Measurements from ENCODE around the gene RADIL. TPM values are rescaled to one million over a fixed set of nuclear protein-coding genes. Genes with fewer than 3 reads are reported as not detected.

RADIL gene
- total RNA-seq, 1 donor from 2014 or later = 0.86 TPM

DNA sequence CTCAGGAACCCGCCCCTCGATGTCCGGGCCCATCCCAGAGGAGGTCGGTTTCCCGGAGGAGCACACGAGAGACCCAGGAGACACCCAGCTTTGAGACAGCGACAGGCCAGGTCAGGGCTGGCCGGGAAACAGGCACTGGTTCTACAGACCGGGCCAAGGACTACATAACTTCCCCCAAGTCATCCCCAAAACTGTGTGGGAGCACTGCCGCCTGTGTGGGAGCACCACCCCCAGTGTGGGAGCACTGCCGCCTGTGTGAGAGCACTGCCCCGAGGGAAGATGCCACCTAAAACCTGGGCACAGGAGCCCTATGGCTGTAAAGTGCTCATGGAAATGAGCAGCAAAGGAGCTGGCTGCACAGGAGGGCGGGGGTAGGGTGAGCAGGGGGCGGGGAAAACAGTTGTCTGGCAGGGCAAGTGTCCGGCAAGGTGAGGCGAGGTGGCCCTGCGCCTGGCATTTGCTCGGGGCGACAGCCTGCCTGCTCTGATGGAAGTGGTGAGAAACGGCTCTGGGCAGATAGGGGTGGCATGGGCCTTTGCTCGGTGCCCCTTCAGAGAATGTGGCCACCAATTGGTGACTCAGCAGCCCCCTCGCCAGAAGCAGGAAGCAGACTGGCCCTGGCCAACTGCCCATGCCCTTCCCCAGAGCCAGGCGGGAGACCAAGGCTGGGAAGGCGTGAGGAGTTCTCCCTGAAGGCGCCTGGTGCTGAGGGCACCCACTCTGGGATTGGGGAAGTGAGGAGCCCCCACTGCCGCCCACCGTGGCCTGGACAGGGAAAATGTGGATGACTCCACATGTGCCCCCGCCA lies 47.9 kb downstream of the RADIL start:
- no peak for DNase-seq (ENCODE audit: low read depth)
- Mint-ChIP-seq H3K27me3 (ENCODE audit: low read depth, unreplicated experiment) (peaks cover 12% of the 10 kb centered on the region), H3K4me1 (ENCODE audit: low read depth, unreplicated experiment) (peaks cover 6% of the 10 kb centered on the region), H3K27ac (ENCODE audit: unreplicated experiment) (no peak overlapping the region), H3K4me3 (ENCODE audit: unreplicated experiment) (no peak overlapping the region), H3K9me3 (ENCODE audit: unreplicated experiment) (no peaks in the 10 kb centered on the region), H3K36me3 (ENCODE audit: low read depth, unreplicated experiment) (no peaks in the 10 kb centered on the region)
- Histone ChIP-seq H3K27me3 (ENCODE audit: insufficient read depth, low read length) (no peaks in the 10 kb centered on the region), H3K36me3 (ENCODE audit: insufficient read depth, low read length) (no peaks in the 10 kb centered on the region), H2AFZ (ENCODE audit: low read depth, low read length) (no peak overlapping the region), H3K9ac (ENCODE audit: low read length) (no peak overlapping the region), H3K4me2 (ENCODE audit: low read length) (no peak overlapping the region), H3K9me3 (ENCODE audit: insufficient read depth, low read depth, low read length) (no peaks in the 10 kb centered on the region), H3K27ac (ENCODE audit: low read depth, low read length) (no peak overlapping the region), H3K4me1 (ENCODE audit: insufficient read depth, low read length) (no peaks in the 10 kb centered on the region), H3K4me3 (ENCODE audit: insufficient read depth, low read depth, low read length) (no peak overlapping the region), H4K20me1 (ENCODE audit: insufficient read depth, low read length) (no peaks in the 10 kb centered on the region), H3K79me2 (ENCODE audit: insufficient read depth, low read length) (no peaks in the 10 kb centered on the region)
- no peak for FAIRE-seq
- no peak for TF ChIP-seq CTCF (IDR thresholded peaks at IDR 0.05; ENCODE audit: insufficient read depth, low read depth, low read length)
- no peak for TF ChIP-seq EZH2 (IDR thresholded peaks at IDR 0.05; ENCODE audit: insufficient read depth, low read length)

- no peaks in the 10 kb centered on the region for H3K4me1 ChIP-seq (ENCODE audit: insufficient read depth, low read length)
- H3K27me3 Mint-ChIP-seq (ENCODE audit: low read depth, unreplicated experiment) = peaks cover 17% of the 10 kb centered on the region
- TF ChIP-seq EZH2 (IDR thresholded peaks at IDR 0.05; ENCODE audit: insufficient read depth, low read length) (no peak), CTCF (IDR thresholded peaks at IDR 0.05; ENCODE audit: insufficient read depth, low read depth, low read length) (no peak)
- H3K4me3 ChIP-seq (ENCODE audit: insufficient read depth, low read depth, low read length) = no peak overlapping the region
- no peak for FAIRE-seq
- peaks cover 6% of the 10 kb centered on the region for H3K4me1 Mint-ChIP-seq (ENCODE audit: low read depth, unreplicated experiment)
- H3K27me3 ChIP-seq (ENCODE audit: insufficient read depth, low read length) = no peaks in the 10 kb centered on the region
- H3K36me3 ChIP-seq (ENCODE audit: insufficient read depth, low read length) = no peaks in the 10 kb centered on the region
- no peak overlapping the region for H3K4me2 ChIP-seq (ENCODE audit: low read length)
- no peak overlapping the region for H3K4me3 Mint-ChIP-seq (ENCODE audit: unreplicated experiment)
- no peaks in the 10 kb centered on the region for H3K36me3 Mint-ChIP-seq (ENCODE audit: low read depth, unreplicated experiment)
- no peak for DNase-seq (ENCODE audit: low read depth)
- H4K20me1 ChIP-seq (ENCODE audit: insufficient read depth, low read length) = no peaks in the 10 kb centered on the region
- no peak overlapping the region for H3K27ac ChIP-seq (ENCODE audit: low read depth, low read length)
- no peak overlapping the region for H2AFZ ChIP-seq (ENCODE audit: low read depth, low read length)
- H3K79me2 ChIP-seq (ENCODE audit: insufficient read depth, low read length) = no peaks in the 10 kb centered on the region
- no peaks in the 10 kb centered on the region for H3K9me3 ChIP-seq (ENCODE audit: insufficient read depth, low read depth, low read length)
- H3K27ac Mint-ChIP-seq (ENCODE audit: unreplicated experiment) = no peak overlapping the region
- no peak overlapping the region for H3K9ac ChIP-seq (ENCODE audit: low read length)
- H3K9me3 Mint-ChIP-seq (ENCODE audit: unreplicated experiment) = no peaks in the 10 kb centered on the region
Observed at GRCh38 chr7:4834601-4835397, 48.7 kb downstream of the RADIL start.
